Skeletal muscle tissue (tissue), 4 donors: ENCODE data around the gene EXOC3L1. TPM values are rescaled to one million over a fixed set of nuclear protein-coding genes. Genes with fewer than 3 reads are reported as not detected.

Experiments used
- H3K27ac ChIP-seq: one replicate; pipeline ENCODE4 v1.7.0; 2013; ENCODE audit warnings: mild to moderate bottlenecking, low read depth, low read length, inconsistent platforms
- H3K27me3 ChIP-seq, 3 donors: one replicate each; pipeline ENCODE4 v1.7.0; 2013; ENCODE audit warnings: low read length in 3 of 3; ENCODE audit not compliant: control insufficient read depth in 3 of 3, insufficient read depth in 3 of 3
- H3K36me3 ChIP-seq, 3 donors: one replicate each; pipeline ENCODE4 v1.7.0; 2013; ENCODE audit warnings: low read length in 3 of 3; ENCODE audit not compliant: control insufficient read depth in 3 of 3, insufficient read depth in 3 of 3
- H3K4me1 ChIP-seq, 3 donors: one replicate each; pipeline ENCODE4 v1.7.0; 2013; ENCODE audit warnings: low read length in 3 of 3, mild to moderate bottlenecking in 3 of 3; ENCODE audit not compliant: control insufficient read depth in 3 of 3, insufficient read depth in 3 of 3
- H3K4me3 ChIP-seq, 3 donors: one replicate each; pipeline ENCODE4 v1.7.0; 2013; ENCODE audit warnings: low read length in 3 of 3
- H3K9ac ChIP-seq, 3 donors: one replicate each; pipeline ENCODE4 v1.7.0; 2013; ENCODE audit warnings: low read length in 3 of 3, mild to moderate bottlenecking in 3 of 3, moderate library complexity in 2 of 3, low read depth in 1 of 3
- H3K9me3 ChIP-seq, 3 donors: one replicate each; pipeline ENCODE4 v1.7.0; 2013; ENCODE audit warnings: low read length in 3 of 3; ENCODE audit not compliant: control insufficient read depth in 3 of 3
- total RNA-seq: library from RNA; depleted of rRNA; stranded (reverse); fragments of >200 nt; gene quantifications from one replicate; pipeline ENCODE4 v1.2.3, GENCODE V29; 2014
- donor health status: Osteomylitis.

The EXOC3L1 gene
- total RNA-seq, 1 donor from 2014 or later, result 5.2 TPM

- Histone ChIP-seq H3K27ac (no peak overlapping the region), H3K9me3 (no peaks in the 10 kb centered on the region), H3K36me3 (peaks cover 22 to 32% (median 28%) of the 10 kb centered on the region in 3 donors), H3K4me3 (peak overlapping the region; percentile 61 to 95 (median 63)), H3K9ac (no peak overlapping the region), H3K27me3 (no peaks in the 10 kb centered on the region), H3K4me1 (peaks cover 25 to 26% (median 25%) of the 10 kb centered on the region in 3 donors)
Measured at GRCh38 chr16:67191411-67191994, 1.6 kb upstream of the EXOC3L1 start.

GRCh38 chr16:67190448-67191399 is 788 bp upstream of the EXOC3L1 start:
- H3K4me3 ChIP-seq, result no peak overlapping the region
- no peaks in the 10 kb centered on the region for H3K27me3 ChIP-seq
- H3K4me1 ChIP-seq, result peaks cover 26 to 31% (median 27%) of the 10 kb centered on the region in 3 donors
- no peak overlapping the region for H3K27ac ChIP-seq
- peaks cover 15 to 24% (median 21%) of the 10 kb centered on the region in 3 donors for H3K36me3 ChIP-seq
- no peaks in the 10 kb centered on the region for H3K9me3 ChIP-seq
- no peak overlapping the region for H3K9ac ChIP-seq

GRCh38 chr16:67188798-67189197 is 1.1 kb downstream of the EXOC3L1 start:
- H3K4me1 ChIP-seq, result peaks cover 39 to 44% (median 43%) of the 10 kb centered on the region in 3 donors
- no peak overlapping the region for H3K27ac ChIP-seq

GRCh38 chr16:67188323-67188722 is 1.6 kb downstream of the EXOC3L1 start:
- peaks cover 36 to 42% (median 41%) of the 10 kb centered on the region in 3 donors for H3K4me1 ChIP-seq
- H3K36me3 ChIP-seq, result peaks cover 0 to 3% (median 2%) of the 10 kb centered on the region in 3 donors

More at GRCh38 chr16:67188798-67189197, 1.1 kb downstream of the EXOC3L1 start:
- no peaks in the 10 kb centered on the region for H3K9me3 ChIP-seq
- peaks cover 0 to 7% (median 5%) of the 10 kb centered on the region in 3 donors for H3K36me3 ChIP-seq
- H3K4me3 ChIP-seq, result no peak overlapping the region
- no peak overlapping the region for H3K9ac ChIP-seq
- no peaks in the 10 kb centered on the region for H3K27me3 ChIP-seq

GRCh38 chr16:67187175-67187890 is 2.6 kb downstream of the EXOC3L1 start:
- Histone ChIP-seq H3K9me3 (no peaks in the 10 kb centered on the region), H3K36me3 (no peaks in the 10 kb centered on the region), H3K27ac (no peak overlapping the region), H3K27me3 (no peaks in the 10 kb centered on the region), H3K4me1 (peaks cover 35 to 41% (median 39%) of the 10 kb centered on the region in 3 donors), H3K9ac (no peak overlapping the region), H3K4me3 (no peak overlapping the region)

More at GRCh38 chr16:67188323-67188722, 1.6 kb downstream of the EXOC3L1 start:
- H3K9ac ChIP-seq, result no peak overlapping the region
- H3K4me3 ChIP-seq, result no peak overlapping the region
- H3K27ac ChIP-seq, result no peak overlapping the region
- H3K9me3 ChIP-seq, result no peaks in the 10 kb centered on the region
- no peaks in the 10 kb centered on the region for H3K27me3 ChIP-seq

- no peak overlapping the region for H3K4me3 ChIP-seq
- no peaks in the 10 kb centered on the region for H3K9me3 ChIP-seq
- peaks cover 33 to 42% (median 40%) of the 10 kb centered on the region in 3 donors for H3K4me1 ChIP-seq
- no peaks in the 10 kb centered on the region for H3K36me3 ChIP-seq
- H3K27me3 ChIP-seq, result no peaks in the 10 kb centered on the region
- H3K9ac ChIP-seq, result no peak overlapping the region
- H3K27ac ChIP-seq, result no peak overlapping the region
Measured at GRCh38 chr16:67186550-67186950, 3.4 kb downstream of the EXOC3L1 start.

- Histone ChIP-seq H3K27me3 (no peaks in the 10 kb centered on the region), H3K9me3 (no peaks in the 10 kb centered on the region), H3K4me3 (peak overlapping the region in 2 of 3 donors; percentile 41 to 60), H3K36me3 (no peaks in the 10 kb centered on the region), H3K4me1 (peaks cover 29 to 47% (median 39%) of the 10 kb centered on the region in 3 donors), H3K27ac (no peak overlapping the region), H3K9ac (peak overlapping the region in 2 of 3 donors; percentile 12 to 91)
Measured at GRCh38 chr16:67185651-67186134, 4.2 kb downstream of the EXOC3L1 start.

- peaks cover 29 to 47% (median 39%) of the 10 kb centered on the region in 3 donors for H3K4me1 ChIP-seq
- peak overlapping the region in 2 of 3 donors; percentile 12 to 91 for H3K9ac ChIP-seq
- H3K27me3 ChIP-seq, result no peaks in the 10 kb centered on the region
- no peaks in the 10 kb centered on the region for H3K36me3 ChIP-seq
- no peak overlapping the region for H3K27ac ChIP-seq
- H3K9me3 ChIP-seq, result no peaks in the 10 kb centered on the region
- peak overlapping the region; percentile 41 to 60 (median 52) for H3K4me3 ChIP-seq
Measured at GRCh38 chr16:67184995-67185650, 4.8 kb downstream of the EXOC3L1 start.

GRCh38 chr16:67184453-67184994 is 5.4 kb downstream of the EXOC3L1 start:
- Histone ChIP-seq H3K9me3 (no peaks in the 10 kb centered on the region), H3K4me1 (peaks cover 29 to 47% (median 39%) of the 10 kb centered on the region in 3 donors), H3K27me3 (no peaks in the 10 kb centered on the region), H3K36me3 (no peaks in the 10 kb centered on the region), H3K9ac (peak overlapping the region; percentile 82 to 91 (median 89)), H3K27ac (peak overlapping the region; percentile 95), H3K4me3 (peak overlapping the region; percentile 80 to 84 (median 82))
